HG03558 (cell line): ENCODE data around the gene GPR52.
"Not testable (repeated sequence)": the region's sequence is repeated elsewhere in the genome, so short reads cannot be mapped to it uniquely, and the experiment has no call there.

Source experiments
- ATAC-seq: cut with Tn5 transposase; IDR thresholded peaks from one replicate; pipeline ENCODE4 v1.9.1; 2021; ENCODE audit warnings: moderate number of reproducible peaks; ENCODE audit not compliant: unreplicated experiment; ENCODE audit errors: extremely low read depth

Gene GPR52

GRCh38 chr1:174447866-174448530, at the start of gene GPR52:
Gene GPR52, plus strand, starts transcription at chr1:174447964. Its CDS starts 148 bp downstream, at chr1:174448112.
- no peak for ATAC-seq

- ATAC-seq: no peak
Observed at GRCh38 chr1:174398246-174398645, 49.5 kb upstream of the GPR52 start.

- no peak for ATAC-seq
Observed at GRCh38 chr1:174399211-174399610, 48.6 kb upstream of the GPR52 start.

GRCh38 chr1:174401075-174401474, 46.7 kb upstream of the GPR52 start:
- no peak for ATAC-seq

GRCh38 chr1:174405219-174405618, 42.5 kb upstream of the GPR52 start:
- ATAC-seq: no peak

GRCh38 chr1:174406421-174406820, 41.3 kb upstream of the GPR52 start:
- no peak for ATAC-seq

GRCh38 chr1:174407665-174408064, 40.1 kb upstream of the GPR52 start:
- ATAC-seq: no peak

GRCh38 chr1:174408146-174408545, 39.6 kb upstream of the GPR52 start:
- no peak for ATAC-seq

- ATAC-seq: not testable (repeated sequence)
Observed at GRCh38 chr1:174409801-174410200, 38.0 kb upstream of the GPR52 start.

- ATAC-seq: no peak
Observed at GRCh38 chr1:174413632-174414031, 34.1 kb upstream of the GPR52 start.

GRCh38 chr1:174414203-174414602, 33.6 kb upstream of the GPR52 start:
- ATAC-seq: no peak

- ATAC-seq: no peak
Observed at GRCh38 chr1:174415506-174415905, 32.3 kb upstream of the GPR52 start.

GRCh38 chr1:174417921-174418320, 29.8 kb upstream of the GPR52 start:
- no peak for ATAC-seq

GRCh38 chr1:174425121-174425520, 22.6 kb upstream of the GPR52 start:
- ATAC-seq: no peak

GRCh38 chr1:174426153-174426552, 21.6 kb upstream of the GPR52 start:
- no peak for ATAC-seq

GRCh38 chr1:174428033-174428432, 19.7 kb upstream of the GPR52 start:
- ATAC-seq: no peak

- no peak for ATAC-seq
Observed at GRCh38 chr1:174428739-174429138, 19.0 kb upstream of the GPR52 start.

- ATAC-seq: no peak
Observed at GRCh38 chr1:174433451-174433850, 14.3 kb upstream of the GPR52 start.

GRCh38 chr1:174445351-174445750, 2.4 kb upstream of the GPR52 start:
- no peak for ATAC-seq

GRCh38 chr1:174445817-174446216, 1.9 kb upstream of the GPR52 start:
- no peak for ATAC-seq

- ATAC-seq: no peak
Observed at GRCh38 chr1:174448531-174448883, 743 bp downstream of the GPR52 start.

GRCh38 chr1:174448974-174449373, 1.2 kb downstream of the GPR52 start:
- no peak for ATAC-seq

GRCh38 chr1:174451408-174451807, 3.6 kb downstream of the GPR52 start:
- ATAC-seq: no peak
